ENCODE results near the gene KCTD14. TPM values are rescaled to one million over a fixed set of nuclear protein-coding genes. Genes with fewer than 3 reads are reported as not detected.

Gene KCTD14
- total and polyA plus RNA-seq, 2 of the 4 experiments (the other 2 are of a cell fraction): 0.90 to 0.97 TPM

DNA sequence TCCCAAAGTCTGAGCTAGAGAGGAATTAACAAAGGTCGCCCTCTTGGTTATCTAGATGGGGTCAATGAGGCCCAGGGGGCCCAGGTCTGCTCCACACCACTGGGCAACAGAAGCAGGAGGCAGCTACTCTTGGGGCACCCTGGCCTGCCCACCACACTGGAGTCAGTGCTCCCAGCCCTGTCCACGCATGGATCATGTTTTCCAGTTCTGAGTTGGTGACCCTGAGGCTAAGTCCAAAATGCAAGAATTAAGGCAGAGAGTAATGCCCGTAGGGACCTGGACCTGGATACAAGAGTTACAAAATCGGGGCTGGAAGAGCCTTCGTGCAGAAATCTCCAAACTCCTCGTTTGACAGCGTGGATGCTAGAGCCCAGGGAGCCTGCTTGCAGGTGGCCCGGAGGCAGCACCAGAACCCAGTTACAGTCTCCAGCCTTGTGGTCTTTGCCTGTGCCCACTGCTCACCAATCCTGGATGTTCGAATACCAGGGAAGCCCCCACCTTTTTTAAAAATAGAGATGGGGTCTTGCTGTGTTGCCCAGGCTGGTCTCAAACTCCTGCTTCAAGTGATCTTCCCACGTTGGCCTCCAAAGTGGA lies 34.5 kb upstream of the KCTD14 start:
- H3K9me3 ChIP-seq (ENCODE audit: control insufficient read depth, insufficient read depth, low read length): no peaks in the 10 kb centered on the region
- no peak overlapping the region for H2AK5ac ChIP-seq (ENCODE audit: low read depth, low read length)
- H2BK15ac ChIP-seq (ENCODE audit: low read depth, low read length): no peak overlapping the region
- H4K5ac ChIP-seq (ENCODE audit: low read depth, low read length): no peak overlapping the region
- H2AFZ ChIP-seq (replicated peaks; ENCODE audit: low read length, poor library complexity): no peak overlapping the region
- in situ Hi-C loops (cut with MboI; ENCODE audit: low sequenced_read_pairs): no loop called here
- no TSS peak for BruUV-seq (replicated peaks)
- no peak overlapping the region for H3K18ac ChIP-seq (ENCODE audit: low read depth, low read length)
- no peak overlapping the region for H3K4ac ChIP-seq (ENCODE audit: low read depth, low read length)
- no peak for TF ChIP-seq NFE2L2 (IDR thresholded peaks at IDR 0.05; ENCODE audit: low read depth, low read length)
- no peak for TF ChIP-seq BHLHE40 (IDR thresholded peaks at IDR 0.05; ENCODE audit: low read depth, low read length)
- no peak for TF ChIP-seq RAD21 (IDR thresholded peaks at IDR 0.05; ENCODE audit: low read length)
- TF ChIP-seq POLR2A (IDR thresholded peaks at IDR 0.05; ENCODE audit: low read depth, low read length): no peak
- TF ChIP-seq RFX5 (IDR thresholded peaks at IDR 0.05; ENCODE audit: low read depth, low read length): no peak
- no peak for TF ChIP-seq FOS (IDR thresholded peaks at IDR 0.05; ENCODE audit: low read depth, low read length)
- no peak for TF ChIP-seq ELK1 (IDR thresholded peaks at IDR 0.05; ENCODE audit: borderline replicate concordance, low read depth, low read length)
- TF ChIP-seq MAFK (IDR thresholded peaks at IDR 0.05; ENCODE audit: low read depth, low read length): no peak
- no peak for TF ChIP-seq CEBPB (IDR thresholded peaks at IDR 0.05; ENCODE audit: low read depth, low read length)
- TF ChIP-seq SMC3 (IDR thresholded peaks at IDR 0.05; ENCODE audit: low read depth, low read length): no peak
- no peak for TF ChIP-seq MXI1 (IDR thresholded peaks at IDR 0.05; ENCODE audit: borderline replicate concordance, low read depth, low read length)
- no peak for TF ChIP-seq RCOR1 (IDR thresholded peaks at IDR 0.05; ENCODE audit: insufficient replicate concordance, low read length)
- TF ChIP-seq CTCF (conservative IDR thresholded peaks at IDR 0.05; ENCODE audit: low read depth, low read length): no peak
- TF ChIP-seq MAZ (IDR thresholded peaks at IDR 0.05; ENCODE audit: borderline replicate concordance, low read depth, low read length): no peak
- H3K4me1 ChIP-seq (ENCODE audit: control insufficient read depth, insufficient read depth, low read length): no peaks in the 10 kb centered on the region; the same call in 1 of the 2 replicates
- dilution Hi-C loops (cut with HindIII; ENCODE audit: low sequenced_read_pairs, unreplicated experiment): no loop called here
- no peak overlapping the region for H3K23ac ChIP-seq (ENCODE audit: low read depth, low read length)
- H3K56ac ChIP-seq (ENCODE audit: extremely low read depth, insufficient read depth, low read length): no peak overlapping the region
- no peak overlapping the region for H2BK20ac ChIP-seq (ENCODE audit: low read depth, low read length)
- no peak overlapping the region for H3K14ac ChIP-seq (replicated peaks; ENCODE audit: low read depth, low read length)
- H4K8ac ChIP-seq (ENCODE audit: low read depth in 2 of 2, low read length in 2 of 2): no peak overlapping the region
- H3K27ac ChIP-seq (ENCODE audit: insufficient read depth, low read length): no peak overlapping the region
- H2BK120ac ChIP-seq (ENCODE audit: low read depth, low read length): no peak overlapping the region
- no peak for DNase-seq
- H2AK9ac ChIP-seq (replicated peaks; ENCODE audit: low read depth, low read length, poor library complexity): no peak overlapping the region
- POLR2A ChIA-PET (ENCODE audit: unreplicated experiment): no interaction called here
- H3K9ac ChIP-seq (ENCODE audit: low read depth, low read length): no peak overlapping the region
- H4K91ac ChIP-seq (ENCODE audit: insufficient read depth, low read depth, low read length): no peak overlapping the region
- no peak overlapping the region for H3K4me2 ChIP-seq (ENCODE audit: low read depth, low read length)
- no peaks in the 10 kb centered on the region for H3K27me3 ChIP-seq (ENCODE audit: control insufficient read depth, insufficient read depth, low read length)
- H3K4me3 ChIP-seq (ENCODE audit: insufficient read depth, low read depth, low read length): no peak overlapping the region
- no peaks in the 10 kb centered on the region for H3K36me3 ChIP-seq (ENCODE audit: control insufficient read depth, insufficient read depth, low read length)
- intact Hi-C loops (cut with micrococcal nuclease): no loop called here
- CTCF ChIA-PET: interaction anchor here (0.5 kb wide), 1 partner anchor 99 kb away, joined by 3 read pairs; no protein-coding TSS in a partner anchor
- WGBS, 2 experiments (ENCODE audit: extremely low coverage in 2 of 2, insufficient read length in 1 of 2): 83% methylated on average over 5 of the region's 10 CpGs; no CpG with 5 or more reads in 1 of the 2 experiments
- H3K79me1 ChIP-seq (ENCODE audit: low read depth in 1 of 2, low read length in 2 of 2): no peaks in the 10 kb centered on the region; a peak in 2 of 4 replicates
- no peak for ATAC-seq (ENCODE audit: low read depth)
- no peak overlapping the region for H2BK5ac ChIP-seq (ENCODE audit: low read depth, low read length, poor library complexity, severe bottlenecking)
- no peaks in the 10 kb centered on the region for H4K20me1 ChIP-seq (ENCODE audit: insufficient read depth, low read length)
- H3K9me1 ChIP-seq (ENCODE audit: insufficient read depth, low read length): peaks cover 2% of the 10 kb centered on the region; the same call in 1 of the 2 replicates
